ENCODE results near the gene CBFA2T3. TPM values are rescaled to one million over a fixed set of nuclear protein-coding genes. Genes with fewer than 3 reads are reported as not detected.

Gene CBFA2T3
- total and polyA plus RNA-seq, 2 of the 8 experiments (the other 6 are each of a cell fraction or from before 2014, with no cell fraction given): 0.51 to 1.3 TPM

- no peak for TF ChIP-seq HDAC6 (IDR thresholded peaks at IDR 0.05; ENCODE audit: low read depth, low read length)
- TF ChIP-seq JUN (IDR thresholded peaks at IDR 0.05; ENCODE audit: low read depth, low read length): no peak
- no peak for TF ChIP-seq TBP (IDR thresholded peaks at IDR 0.05; ENCODE audit: low read depth, low read length)
Observed at GRCh38 chr16:88838566-88838965, 138.4 kb downstream of the CBFA2T3 start (continued).
